Measurements from ENCODE around the gene PXYLP1.
"Not testable (repeated sequence)": the region's sequence is repeated elsewhere in the genome, so short reads cannot be mapped to it uniquely, and the experiment has no call there.

- TF ChIP-seq ARNT (IDR thresholded peaks at IDR 0.05); FOXM1 (IDR thresholded peaks at IDR 0.05; ENCODE audit: borderline replicate concordance); ZNF384 (IDR thresholded peaks at IDR 0.05); FOXK2 (IDR thresholded peaks at IDR 0.05); HDGF (IDR thresholded peaks at IDR 0.05; ENCODE audit: borderline replicate concordance); CTBP1 (IDR thresholded peaks at IDR 0.05; ENCODE audit: borderline replicate concordance); L3MBTL2 (conservative IDR thresholded peaks at IDR 0.05); SP1 (IDR thresholded peaks at IDR 0.05); BHLHE40 (IDR thresholded peaks at IDR 0.05; ENCODE audit: borderline replicate concordance); ELF4 (IDR thresholded peaks at IDR 0.05); SUZ12 (IDR thresholded peaks at IDR 0.05); NFRKB (IDR thresholded peaks at IDR 0.05); FOXA1 (IDR thresholded peaks at IDR 0.05); TARDBP (IDR thresholded peaks at IDR 0.05): not testable (repeated sequence)
Observed at GRCh38 chr3:141300426-141300825, 68.8 kb downstream of the PXYLP1 start.

Data from HEK293T (cell line).